Activated naive CD4-positive, alpha-beta T cell treated with anti-CD3 and anti-CD28 coated beads, Interleukin-2, amount 50 U/mL, for 16 hours (primary cell): ENCODE measurements around the gene RB1.

Experiments
- DNase-seq: peaks from one replicate; pipeline ENCODE4 v3.0.0-alpha.2; 2020

The RB1 gene

GRCh38 chr13:48457578-48458242 is 154.2 kb downstream of the RB1 start:
- no peak for DNase-seq

- no peak for DNase-seq
Observed at GRCh38 chr13:48475230-48475629, 171.7 kb downstream of the RB1 start.

GRCh38 chr13:48476215-48476614 is 172.7 kb downstream of the RB1 start:
- no peak for DNase-seq

GRCh38 chr13:48476686-48477085 is 173.1 kb downstream of the RB1 start:
- DNase-seq: no peak

GRCh38 chr13:48477191-48477855 is 173.8 kb downstream of the RB1 start:
- DNase-seq: no peak

GRCh38 chr13:48478391-48478790 is 174.8 kb downstream of the RB1 start:
- DNase-seq: no peak

GRCh38 chr13:48483575-48483974 is 180.0 kb downstream of the RB1 start:
- DNase-seq: no peak

- no peak for DNase-seq
Observed at GRCh38 chr13:48485432-48485831, 181.9 kb downstream of the RB1 start.

GRCh38 chr13:48486362-48486761 is 182.8 kb downstream of the RB1 start:
- DNase-seq: no peak

- DNase-seq: no peak
Observed at GRCh38 chr13:48486836-48487235, 183.3 kb downstream of the RB1 start.

GRCh38 chr13:48487968-48488367 is 184.4 kb downstream of the RB1 start:
- no peak for DNase-seq

- no peak for DNase-seq
Observed at GRCh38 chr13:48488995-48489394, 185.4 kb downstream of the RB1 start.

- no peak for DNase-seq
Observed at GRCh38 chr13:48489666-48490065, 186.1 kb downstream of the RB1 start.

GRCh38 chr13:48490241-48490640 is 186.7 kb downstream of the RB1 start:
- no peak for DNase-seq

GRCh38 chr13:48491423-48492095 is 188.0 kb downstream of the RB1 start:
- DNase-seq: no peak

- DNase-seq: no peak
Observed at GRCh38 chr13:48492096-48492440, 188.5 kb downstream of the RB1 start.

- DNase-seq: peak; percentile 53
Observed at GRCh38 chr13:48492470-48493065, 189.0 kb downstream of the RB1 start.

GRCh38 chr13:48493066-48493765 is 189.7 kb downstream of the RB1 start:
- DNase-seq: no peak

GRCh38 chr13:48493851-48494250 is 190.3 kb downstream of the RB1 start:
- no peak for DNase-seq

- DNase-seq: no peak
Observed at GRCh38 chr13:48494874-48495273, 191.3 kb downstream of the RB1 start.

GRCh38 chr13:48496271-48497161 is 193.0 kb downstream of the RB1 start:
- DNase-seq: no peak

- DNase-seq: no peak
Observed at GRCh38 chr13:48497669-48498068, 194.1 kb downstream of the RB1 start.
